H1 (cell line): Measurements from ENCODE around the gene APOL5. TPM values are rescaled to one million over a fixed set of nuclear protein-coding genes. Genes with fewer than 3 reads are reported as not detected.
A peak's percentile ranks its signal among the peaks of the same experiment; 100 is the strongest.

Experiments
- CTCF ChIA-PET: fragments of 300-600 bp; sonication (Branson Sonifier 250); formaldehyde crosslinking; loops from one replicate; lab custom pipeline; 2021; ENCODE audit not compliant: partially characterized antibody; lab: Charles Lee
- POLR2A ChIA-PET: fragments of 300-600 bp; sonication (Branson Sonifier 250); formaldehyde crosslinking; loops from one replicate; lab custom pipeline; 2021; ENCODE audit warnings: inconsistent platforms; ENCODE audit not compliant: partially characterized antibody; lab: Charles Lee
- DNase-seq, 2 experiments: peaks; one replicate each; pipeline versions ENCODE4 v3.0.0 to v3.0.0-alpha.2; 2010 to 2022; ENCODE audit warnings: low spot score in 2 of 2, low read depth in 1 of 2, mixed read lengths in 1 of 2
- FAIRE-seq: peaks from 2 replicates; lab custom pipeline; 2011; peaks lifted over from hg19 to GRCh38; lab: Jason Lieb, UNC
- H2AFZ ChIP-seq: 2 replicates; pipeline ENCODE4 v1.8.1; 2012; ENCODE audit warnings: low read length, inconsistent platforms
- H2AK5ac ChIP-seq: 2 replicates; pipeline ENCODE4 v1.6.1; 2013; ENCODE audit warnings: low read depth, low read length
- H2BK120ac ChIP-seq: replicated peaks from 2 replicates; pipeline ENCODE3; 2013; ENCODE audit warnings: low read depth, low read length, inconsistent platforms
- H2BK12ac ChIP-seq: 2 replicates; pipeline ENCODE4 v1.6.1; 2013; ENCODE audit warnings: low read depth, low read length
- H2BK15ac ChIP-seq: 2 replicates; pipeline ENCODE4 v1.6.1; 2013; ENCODE audit warnings: low read length
- H2BK20ac ChIP-seq: 2 replicates; pipeline ENCODE4 v1.6.1; 2013; ENCODE audit warnings: low read length
- H2BK5ac ChIP-seq: 2 replicates; pipeline ENCODE4 v1.6.1; 2013; ENCODE audit warnings: low read depth, low read length
- H3K14ac ChIP-seq: 2 replicates; pipeline ENCODE4 v1.6.1; 2013; ENCODE audit warnings: inconsistent platforms; ENCODE audit not compliant: insufficient read length
- H3K18ac ChIP-seq: 2 replicates; pipeline ENCODE4 v1.6.1; 2013; ENCODE audit warnings: low read length; ENCODE audit errors: extremely low read depth
- H3K23ac ChIP-seq: 2 replicates; pipeline ENCODE4 v1.6.1; 2013; ENCODE audit warnings: inconsistent platforms; ENCODE audit not compliant: insufficient read length
- H3K23me2 ChIP-seq: 2 replicates; pipeline ENCODE4 v1.6.1; 2013; ENCODE audit warnings: low read depth, low read length
- H3K27ac ChIP-seq: 2 replicates; pipeline ENCODE4 v1.6.1; 2011; ENCODE audit warnings: low read depth, low read length, inconsistent platforms
- H3K27me3 ChIP-seq, 4 experiments: replicated peaks in 1 of 4; 1 replicate in 1 of 4; 2 replicates in 3 of 4; pipeline versions ENCODE4 v1.6.1 to v1.8.1; 2011 to 2013; ENCODE audit warnings: low read length in 3 of 4, mild to moderate bottlenecking in 3 of 4, inconsistent platforms in 2 of 4, mixed read lengths in 2 of 4, moderate library complexity in 1 of 4; ENCODE audit not compliant: control insufficient read depth in 3 of 4, insufficient read depth in 3 of 4; ENCODE audit errors: extremely low read depth in 1 of 4
- H3K36me3 ChIP-seq, 4 experiments: 2 replicates each; pipeline versions ENCODE4 v1.6.1 to v1.8.1; 2011 to 2013; ENCODE audit warnings: mild to moderate bottlenecking in 4 of 4, low read length in 3 of 4, moderate library complexity in 2 of 4, control low read depth in 1 of 4, inconsistent platforms in 1 of 4; ENCODE audit not compliant: insufficient read depth in 4 of 4, control insufficient read depth in 2 of 4
- H3K4ac ChIP-seq: replicated peaks from 2 replicates; pipeline ENCODE3; 2013; ENCODE audit warnings: low read length, low read depth, mixed read lengths, inconsistent platforms; ENCODE audit not compliant: insufficient read length
- H3K4me1 ChIP-seq, 4 experiments: replicated peaks in 1 of 4; 1 replicate in 1 of 4; 2 replicates in 3 of 4; pipeline versions ENCODE4 v1.6.1 to v1.8.1; 2011 to 2013; ENCODE audit warnings: low read length in 3 of 4, inconsistent platforms in 2 of 4, mixed read lengths in 1 of 4; ENCODE audit not compliant: insufficient read depth in 4 of 4, control insufficient read depth in 3 of 4
- H3K4me2 ChIP-seq, 2 experiments: 2 replicates each; pipeline versions ENCODE4 v1.6.1 to v1.8.1; 2011 to 2013; ENCODE audit warnings: low read depth in 2 of 2, low read length in 2 of 2, control low read depth in 1 of 2, inconsistent platforms in 1 of 2, mild to moderate bottlenecking in 1 of 2; ENCODE audit not compliant: insufficient read depth in 1 of 2
- H3K4me3 ChIP-seq, 4 experiments: fragments of 200-600, 300-600 bp in 1 of 4; sonication (generic), shearing (Covaris generic), sonication (Bioruptor Twin) in 1 of 4; 2 replicates each; pipeline versions ENCODE4 v1.5.1 to v1.8.1; 2011 to 2016; ENCODE audit warnings: low read length in 4 of 4, low read depth in 3 of 4, control low read depth in 2 of 4, inconsistent platforms in 2 of 4, mild to moderate bottlenecking in 2 of 4, mixed read lengths in 1 of 4, moderate library complexity in 1 of 4; ENCODE audit not compliant: insufficient read depth in 2 of 4; ENCODE audit errors: extremely low read depth in 1 of 4
- H3K56ac ChIP-seq: replicated peaks from 2 replicates; pipeline ENCODE3; 2013; ENCODE audit warnings: low read depth, mild to moderate bottlenecking, mixed read lengths, low read length, inconsistent platforms; ENCODE audit not compliant: insufficient read length
- H3K79me1 ChIP-seq: 2 replicates; pipeline ENCODE4 v1.6.1; 2013; ENCODE audit warnings: low read depth, low read length, control low read depth
- H3K79me2 ChIP-seq, 2 experiments: 2 replicates each; pipeline versions ENCODE4 v1.6.1 to v1.8.1; 2012 to 2013; ENCODE audit warnings: low read length in 2 of 2, mild to moderate bottlenecking in 2 of 2, inconsistent platforms in 1 of 2; ENCODE audit not compliant: insufficient read depth in 2 of 2, control insufficient read depth in 1 of 2
- H3K9ac ChIP-seq, 4 experiments: replicated peaks in 1 of 4; 1 replicate in 1 of 4; 2 replicates in 3 of 4; pipeline versions ENCODE4 v1.6.1 to v1.8.1; 2011 to 2013; ENCODE audit warnings: low read depth in 3 of 4, low read length in 3 of 4, control low read depth in 2 of 4, mild to moderate bottlenecking in 2 of 4, moderate library complexity in 2 of 4, inconsistent platforms in 1 of 4; ENCODE audit errors: extremely low read depth in 1 of 4
- H3K9me3 ChIP-seq, 2 experiments: 2 replicates each; pipeline versions ENCODE4 v1.6.1 to v1.8.1; 2012 to 2013; ENCODE audit warnings: mild to moderate bottlenecking in 2 of 2, moderate library complexity in 2 of 2, control low read depth in 1 of 2, inconsistent platforms in 1 of 2, low read depth in 1 of 2, low read length in 1 of 2, mixed read lengths in 1 of 2; ENCODE audit not compliant: insufficient read depth in 2 of 2
- H4K20me1 ChIP-seq, 2 experiments: replicated peaks in 1 of 2; 2 replicates each; pipeline versions ENCODE3 to v1.8.1; 2011 to 2013; ENCODE audit warnings: inconsistent platforms in 2 of 2, low read length in 2 of 2, mild to moderate bottlenecking in 1 of 2; ENCODE audit not compliant: insufficient read depth in 2 of 2, control insufficient read depth in 1 of 2
- H4K5ac ChIP-seq: 2 replicates; pipeline ENCODE4 v1.6.1; 2013; ENCODE audit warnings: low read length, low read depth, mixed read lengths, inconsistent platforms; ENCODE audit not compliant: insufficient read length
- H4K8ac ChIP-seq: 2 replicates; pipeline ENCODE4 v1.8.0; 2013; ENCODE audit warnings: mild to moderate bottlenecking, moderate library complexity, low read length, inconsistent platforms; ENCODE audit not compliant: insufficient read depth; ENCODE audit errors: extremely low read depth
- H4K91ac ChIP-seq: replicated peaks from 2 replicates; pipeline ENCODE3; 2013; ENCODE audit warnings: low read length, mixed read lengths, inconsistent platforms; ENCODE audit not compliant: insufficient read length
- BACH1 ChIP-seq: IDR thresholded peaks from 2 replicates; pipeline ENCODE4 v1.6.1; 2012; ENCODE audit warnings: low read length, improper control_type of control experiment
- BCL11A ChIP-seq, 2 experiments: IDR thresholded peaks; one replicate each; pipeline ENCODE4 v1.6.1; 2011; ENCODE audit warnings: low read depth in 2 of 2, low read length in 2 of 2, mild to moderate bottlenecking in 2 of 2
- CREB1 ChIP-seq: IDR thresholded peaks from 2 replicates; pipeline ENCODE4 v1.6.1; 2012; ENCODE audit warnings: inconsistent platforms
- EGR1 ChIP-seq: IDR thresholded peaks from 2 replicates; pipeline ENCODE4 v1.6.1; 2011; ENCODE audit warnings: low read depth, low read length, borderline replicate concordance
- JUN ChIP-seq: IDR thresholded peaks from 2 replicates; pipeline ENCODE4 v1.6.1; 2011; ENCODE audit warnings: low read depth, mild to moderate bottlenecking, improper control_type of control experiment, low read length
- JUND ChIP-seq: IDR thresholded peaks from 2 replicates; pipeline ENCODE4 v1.6.1; 2011; ENCODE audit warnings: mild to moderate bottlenecking, improper control_type of control experiment, low read length
- MAFK ChIP-seq: IDR thresholded peaks from 2 replicates; pipeline ENCODE4 v1.6.1; 2012; ENCODE audit warnings: low read depth, mild to moderate bottlenecking, improper control_type of control experiment, low read length
- SAP30 ChIP-seq: fragments of 300-600 bp; sonication (generic); IDR thresholded peaks from 2 replicates; pipeline ENCODE4 v1.7.1; 2012; ENCODE audit warnings: low read length, moderate library complexity, mild to moderate bottlenecking, inconsistent platforms; ENCODE audit not compliant: insufficient read depth, insufficient replicate concordance
- SP2 ChIP-seq: IDR thresholded peaks from 2 replicates; pipeline ENCODE4 v1.6.1; 2012; ENCODE audit warnings: mild to moderate bottlenecking, low read length, inconsistent platforms
- SP4 ChIP-seq: IDR thresholded peaks from 2 replicates; pipeline ENCODE4 v1.6.1; 2012; ENCODE audit warnings: low read length, inconsistent platforms
- SUZ12 ChIP-seq: fragments of 200-600 bp; sonication (generic); IDR thresholded peaks from 2 replicates; pipeline ENCODE4 v1.6.1; 2012; ENCODE audit warnings: mild to moderate bottlenecking, inconsistent platforms, low read length, moderate library complexity, mixed read lengths
- TBP ChIP-seq: IDR thresholded peaks from 2 replicates; pipeline ENCODE4 v1.6.1; 2011; ENCODE audit warnings: low read depth, low read length, improper control_type of control experiment
- TEAD4 ChIP-seq: IDR thresholded peaks from 2 replicates; pipeline ENCODE4 v1.6.1; 2012; ENCODE audit warnings: low read depth, low read length, inconsistent platforms, mixed read lengths
- ZNF274 ChIP-seq: IDR thresholded peaks from 2 replicates; pipeline ENCODE4 v1.7.0; 2012; ENCODE audit warnings: low read length, borderline replicate concordance; ENCODE audit errors: extremely low read depth
- WGBS, 2 experiments: shearing (Covaris generic) in 1 of 2; methylation state at CpG; one replicate each; pipeline versions ENCODE4 v1.1.6 to v1.1.7; 2013 to 2015; ENCODE audit warnings: low lambda C conversion rate in 2 of 2, mixed read lengths in 2 of 2, inconsistent platforms in 1 of 2, low coverage in 1 of 2, missing lambda C conversion rate in 1 of 2; ENCODE audit not compliant: insufficient replicate concordance in 2 of 2, insufficient coverage in 1 of 2, insufficient read length in 1 of 2; ENCODE audit errors: extremely low coverage in 1 of 2, missing lambda C conversion rate in 1 of 2; 5-methylcytosine and 5-hydroxymethylcytosine counted together
- polyA plus RNA-seq, 7 experiments: library from polyadenylated mRNA; depleted of rRNA in 3 of 7; stranded (reverse) in 5 of 7; unstranded in 2 of 7; fragments of >200 nt in 5 of 7; fragments of 200-250 nt in 2 of 7; gene quantifications; 1 replicate in 5 of 7; 2 replicates in 1 of 7; 4 replicates in 1 of 7; pipeline versions ENCODE4 v1.2.1 to v1.2.3, GENCODE V29; 2011 to 2013; ENCODE audit warnings: missing spikeins in 2 of 7, mixed read lengths in 2 of 7
- total RNA-seq: library from RNA; stranded (reverse); fragmentation: NEBNext Ultra II Directional; extraction: Animal tissue kit (Norgen Biotek cat#: 25700); gene quantifications from 2 replicates; pipeline ENCODE4 v1.2.1, GENCODE V29; 2021

APOL5 gene
- total and polyA plus RNA-seq, 2 of the 8 experiments (the other 6 are each of a cell fraction or from before 2014, with no cell fraction given): not detected

GRCh38 chr22:35695202-35695601 lies 22.5 kb upstream of the APOL5 start:
- no peak overlapping the region for H2BK120ac ChIP-seq
- no peak overlapping the region for H4K5ac ChIP-seq
- H3K4me2 ChIP-seq: no peak overlapping the region
- ChIA-PET POLR2A (no interaction called here), CTCF (no interaction called here)
- no peaks in the 10 kb centered on the region for H4K20me1 ChIP-seq
- H3K56ac ChIP-seq: no peak overlapping the region
- H3K27me3 ChIP-seq: no peaks in the 10 kb centered on the region
- H3K9ac ChIP-seq: no peak overlapping the region
- no peak overlapping the region for H2BK20ac ChIP-seq
- 94% methylated on average over 9 of the region's 13 CpGs; no CpG with 5 or more reads in 1 of the 2 experiments for WGBS, 2 experiments
- no peak overlapping the region for H2BK12ac ChIP-seq
- H3K9me3 ChIP-seq: no peaks in the 10 kb centered on the region
- no peak overlapping the region for H2AK5ac ChIP-seq
- TF ChIP-seq ZNF274 (no peak), JUN (no peak), SP4 (no peak), JUND (no peak), MAFK (no peak), SUZ12 (no peak), BACH1 (no peak), SP2 (no peak), TEAD4 (no peak), CREB1 (no peak), EGR1 (no peak), TBP (no peak), BCL11A (IDR thresholded peaks at IDR 0.05; ENCODE audit: low read depth in 2 of 2, low read length in 2 of 2) (no peak), SAP30 (no peak)
- no peak overlapping the region for H2AFZ ChIP-seq
- H3K23ac ChIP-seq: no peak overlapping the region
- H4K91ac ChIP-seq: no peak overlapping the region
- no peaks in the 10 kb centered on the region for H3K4me1 ChIP-seq
- FAIRE-seq: no peak
- no peak overlapping the region for H3K14ac ChIP-seq
- DNase-seq: peak in 1 of 2 experiments; percentile 42
- no peak overlapping the region for H3K4me3 ChIP-seq
- no peaks in the 10 kb centered on the region for H3K79me1 ChIP-seq
- no peaks in the 10 kb centered on the region for H3K36me3 ChIP-seq
- H3K27ac ChIP-seq: no peak overlapping the region
- H3K23me2 ChIP-seq: no peaks in the 10 kb centered on the region
- no peak overlapping the region for H4K8ac ChIP-seq
- H2BK5ac ChIP-seq: no peak overlapping the region
- H3K18ac ChIP-seq: no peak overlapping the region
- H2BK15ac ChIP-seq: no peak overlapping the region
- H3K79me2 ChIP-seq: no peaks in the 10 kb centered on the region
- H3K4ac ChIP-seq: no peak overlapping the region
